Stomach (tissue), 9 donors: Measurements from ENCODE around the gene DNAJC6. TPM values are rescaled to one million over a fixed set of nuclear protein-coding genes. Genes with fewer than 3 reads are reported as not detected.

Source experiments
- DNase-seq, 2 donors: peaks; one replicate each; pipeline versions ENCODE4 v3.0.0 to v3.0.0-alpha.2; 2013 to 2019
- H3K27ac ChIP-seq, 5 donors: fragments of 200-600 bp in 4 of 5; sonication (generic) in 4 of 5; one replicate each; pipeline ENCODE4 v1.5.1; 2013 to 2019; ENCODE audit warnings: mild to moderate bottlenecking in 1 of 5, moderate library complexity in 1 of 5
- H3K27me3 ChIP-seq, 3 donors: fragments of 200-600 bp; sonication (generic); one replicate each; pipeline ENCODE4 v1.5.1; 2017 to 2019; ENCODE audit warnings: mixed run types in 1 of 3
- H3K36me3 ChIP-seq, 4 donors: fragments of 200-600 bp; sonication (generic); 1 replicate in 3 of 4; 2 replicates in 1 of 4; pipeline ENCODE4 v1.5.1; 2016 to 2019
- H3K4me1 ChIP-seq, 4 donors: fragments of 200-600 bp; sonication (generic); one replicate each; pipeline ENCODE4 v1.5.1; 2016 to 2019
- H3K4me3 ChIP-seq, 4 donors: fragments of 200-600 bp; sonication (generic) in 3 of 4; one replicate each; pipeline ENCODE4 v1.5.1; 2016 to 2019; ENCODE audit warnings: mild to moderate bottlenecking in 1 of 4
- H3K9me3 ChIP-seq, 4 donors: fragments of 200-600 bp; sonication (generic); one replicate each; pipeline ENCODE4 v1.5.1; 2016 to 2019
- EP300 ChIP-seq: sonication (generic); formaldehyde crosslinking; IDR thresholded peaks from one replicate; pipeline ENCODE4 v1.6.1; 2017; ENCODE audit warnings: antibody characterized with exemption
- POLR2A ChIP-seq, 4 donors: fragments of 450-650 bp; IDR thresholded peaks; one replicate each; pipeline ENCODE4 v1.6.1; 2016; ENCODE audit warnings: antibody characterized with exemption in 4 of 4, control low read depth in 2 of 4, mild to moderate bottlenecking in 1 of 4, moderate library complexity in 1 of 4
- POLR2AphosphoS5 ChIP-seq, 3 donors: sonication (generic); formaldehyde crosslinking; IDR thresholded peaks; one replicate each; pipeline ENCODE4 v1.6.1; 2016; ENCODE audit warnings: antibody characterized with exemption in 3 of 3
- WGBS, 5 donors: extraction: QIAGEN DNeasy Blood & Tissue Kit in 3 of 5; methylation state at CpG; one replicate each; pipeline versions ENCODE4 v1.1.5 to v1.1.7; 2013 to 2018; 5-methylcytosine and 5-hydroxymethylcytosine counted together
- intact Hi-C: fragments of 100-400 bp; cut with DNase I; formaldehyde crosslinking; loops from one replicate; pipeline ENCODE4 v1.15.1; 2023; ENCODE audit warnings: low total_unique reads
- polyA plus RNA-seq, 3 donors: library from polyadenylated mRNA; stranded (reverse); fragments of 200-250 nt; gene quantifications; one replicate each; pipeline ENCODE4 v1.2.3, GENCODE V29; 2013
- total RNA-seq, 5 donors: library from RNA; depleted of rRNA; stranded (reverse); fragments of >200 nt; gene quantifications; one replicate each; pipeline versions ENCODE4 v1.1.0 to v1.2.3, GENCODE V29; 2014 to 2016
- TF ChIP-seq, protein P1 (sequence below), 7 experiments: fragments of 450-650 bp in 4 of 7; fragments of 200-600 bp in 3 of 7; sonication (generic) in 3 of 7; IDR thresholded peaks; one replicate each; pipeline ENCODE4 v1.5.1; 2016 to 2019; ENCODE audit warnings: antibody characterized with exemption in 7 of 7, control low read depth in 2 of 7, mild to moderate bottlenecking in 1 of 7
- donor health status: healthy with polysubstance abuse.
- donor health status: Bipolar disorder and iron deficiency.
- donor health status: healthy.

DNAJC6 gene
- total and polyA plus RNA-seq, 8 donors, result under 0.01 to 7.5 (median 0.68) TPM; not detected in 1

DNA sequence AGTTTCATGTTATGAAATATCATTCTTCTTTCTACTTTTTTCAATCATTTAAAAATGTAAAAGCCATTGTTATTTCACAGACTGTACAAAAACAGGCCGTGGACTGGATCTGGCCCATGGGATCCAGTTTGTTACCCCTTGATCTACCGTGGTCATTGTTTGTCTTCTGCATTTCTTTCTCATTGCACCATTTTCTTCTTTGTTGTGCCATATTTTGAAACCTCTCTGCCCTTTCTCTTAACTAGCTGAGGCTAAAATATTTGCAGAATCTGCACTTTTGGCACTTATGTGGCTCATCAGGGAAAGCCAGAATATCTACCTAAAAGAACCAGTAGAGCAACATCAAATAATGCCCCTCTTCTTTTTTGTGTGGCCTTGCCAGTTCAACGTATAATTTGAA, 50.5 kb downstream of the DNAJC6 start:
- TF ChIP-seq POLR2AphosphoS5 (IDR thresholded peaks at IDR 0.05), result no peak
- TF ChIP-seq, protein P1, sequence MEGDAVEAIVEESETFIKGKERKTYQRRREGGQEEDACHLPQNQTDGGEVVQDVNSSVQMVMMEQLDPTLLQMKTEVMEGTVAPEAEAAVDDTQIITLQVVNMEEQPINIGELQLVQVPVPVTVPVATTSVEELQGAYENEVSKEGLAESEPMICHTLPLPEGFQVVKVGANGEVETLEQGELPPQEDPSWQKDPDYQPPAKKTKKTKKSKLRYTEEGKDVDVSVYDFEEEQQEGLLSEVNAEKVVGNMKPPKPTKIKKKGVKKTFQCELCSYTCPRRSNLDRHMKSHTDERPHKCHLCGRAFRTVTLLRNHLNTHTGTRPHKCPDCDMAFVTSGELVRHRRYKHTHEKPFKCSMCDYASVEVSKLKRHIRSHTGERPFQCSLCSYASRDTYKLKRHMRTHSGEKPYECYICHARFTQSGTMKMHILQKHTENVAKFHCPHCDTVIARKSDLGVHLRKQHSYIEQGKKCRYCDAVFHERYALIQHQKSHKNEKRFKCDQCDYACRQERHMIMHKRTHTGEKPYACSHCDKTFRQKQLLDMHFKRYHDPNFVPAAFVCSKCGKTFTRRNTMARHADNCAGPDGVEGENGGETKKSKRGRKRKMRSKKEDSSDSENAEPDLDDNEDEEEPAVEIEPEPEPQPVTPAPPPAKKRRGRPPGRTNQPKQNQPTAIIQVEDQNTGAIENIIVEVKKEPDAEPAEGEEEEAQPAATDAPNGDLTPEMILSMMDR (IDR thresholded peaks at IDR 0.05), result no peak
- no peak for TF ChIP-seq POLR2A (IDR thresholded peaks at IDR 0.05)
- no peak for TF ChIP-seq EP300
- intact Hi-C loops, result no loop called here

DNA sequence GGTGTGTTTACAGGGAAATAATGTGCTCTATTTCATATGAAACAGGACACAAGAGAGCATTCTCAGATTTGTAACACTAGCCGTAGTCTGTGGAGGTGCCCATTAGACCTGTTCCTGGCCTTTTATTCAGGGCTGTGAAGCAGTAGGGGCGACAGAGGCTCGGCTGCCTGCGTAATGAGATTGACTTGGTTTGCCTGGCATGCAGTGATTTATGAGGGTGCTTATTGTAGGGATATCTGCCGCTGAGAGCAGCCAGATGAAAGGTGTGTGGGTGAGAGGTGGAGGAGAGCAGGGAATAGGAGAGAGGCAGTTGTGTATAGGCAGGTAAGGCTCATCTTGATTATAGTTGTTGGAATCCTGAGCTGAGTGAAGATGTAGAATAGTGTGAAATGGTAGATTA, 51.3 kb downstream of the DNAJC6 start:
- no peak for TF ChIP-seq POLR2AphosphoS5 (IDR thresholded peaks at IDR 0.05)
- TF ChIP-seq, protein P1 (IDR thresholded peaks at IDR 0.05), result no peak
- no peak for TF ChIP-seq POLR2A (IDR thresholded peaks at IDR 0.05)
- TF ChIP-seq EP300, result no peak
- no peaks in the 10 kb centered on the region for H3K27me3 ChIP-seq
- peak in 1 of 2 donors; percentile 32 for DNase-seq
- no peak overlapping the region for H3K4me3 ChIP-seq
- WGBS, 5 donors, result 63 to 75% (median 65%) methylated on average over 5 of the region's 5 CpGs
- H3K27ac ChIP-seq, result no peak overlapping the region
- no peaks in the 10 kb centered on the region for H3K4me1 ChIP-seq
- intact Hi-C loops, result no loop called here
- H3K9me3 ChIP-seq, result no peaks in the 10 kb centered on the region
- no peaks in the 10 kb centered on the region for H3K36me3 ChIP-seq

More for the DNA sequence above, 50.5 kb downstream of the DNAJC6 start:
- WGBS, 5 donors, result 70 to 93% (median 79%) methylated on average over 3 of the region's 3 CpGs
- Histone ChIP-seq H3K27ac (no peak overlapping the region), H3K36me3 (no peaks in the 10 kb centered on the region), H3K27me3 (no peaks in the 10 kb centered on the region), H3K4me3 (no peak overlapping the region), H3K9me3 (no peaks in the 10 kb centered on the region), H3K4me1 (no peaks in the 10 kb centered on the region)
- DNase-seq, result no peak

DNA sequence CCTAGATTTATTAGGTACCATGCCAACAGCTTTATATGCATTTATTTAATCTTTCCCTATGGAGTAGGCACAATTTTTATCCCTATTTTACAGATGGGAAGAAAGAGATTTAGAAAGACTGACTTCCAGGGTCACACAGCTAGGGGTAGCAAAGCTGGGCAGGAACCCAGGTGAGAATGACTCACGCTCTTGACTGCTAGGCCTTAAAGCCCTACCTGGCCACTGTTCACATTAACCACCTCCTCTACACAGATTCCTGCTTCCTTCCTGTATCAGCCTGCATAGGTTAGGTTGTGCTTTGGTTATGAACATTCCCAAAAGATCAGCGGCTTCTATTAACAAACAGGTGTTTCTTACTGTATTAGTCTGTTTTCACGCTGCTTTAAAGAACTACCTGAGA, 53.2 kb downstream of the DNAJC6 start:
- intact Hi-C loops, result no loop called here
- no peak for TF ChIP-seq POLR2A (IDR thresholded peaks at IDR 0.05)
- no peak for TF ChIP-seq EP300
- TF ChIP-seq, protein P1 (IDR thresholded peaks at IDR 0.05), result no peak
- no peak for TF ChIP-seq POLR2AphosphoS5 (IDR thresholded peaks at IDR 0.05)
- H3K4me3 ChIP-seq, result no peak overlapping the region
- no peak for DNase-seq
- 89 to 98% (median 95%) methylated on average over 3 of the region's 3 CpGs for WGBS, 5 donors
- H3K27ac ChIP-seq, result no peak overlapping the region
- H3K27me3 ChIP-seq, result no peaks in the 10 kb centered on the region
- H3K4me1 ChIP-seq, result peaks cover 0 to under 1% (median 0%) of the 10 kb centered on the region in 4 donors
- H3K9me3 ChIP-seq, result no peaks in the 10 kb centered on the region
- H3K36me3 ChIP-seq, result no peaks in the 10 kb centered on the region

DNA sequence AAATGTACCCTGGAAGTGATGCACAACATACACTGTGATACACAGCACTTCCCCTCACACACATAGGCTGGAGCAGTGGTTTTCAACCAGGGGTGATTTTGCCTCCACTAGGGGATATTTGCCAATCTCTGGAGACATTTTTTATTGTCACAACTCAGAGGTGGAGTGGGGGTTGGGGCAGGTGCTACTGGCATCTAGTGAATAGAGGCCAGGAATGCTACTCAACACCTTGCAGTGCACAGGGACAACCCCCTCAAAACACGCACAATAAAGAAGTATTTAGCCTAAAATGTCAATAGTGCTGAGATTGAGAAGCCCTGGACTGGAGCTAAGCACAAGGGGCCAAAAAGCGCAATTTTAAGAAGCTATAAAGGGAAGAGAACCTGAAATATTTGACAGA, 54.1 kb downstream of the DNAJC6 start:
- WGBS, 5 donors, result 91 to 95% (median 93%) methylated on average over 2 of the region's 2 CpGs
- Histone ChIP-seq H3K4me1 (peaks cover 0 to 7% (median 2%) of the 10 kb centered on the region in 4 donors), H3K27me3 (no peaks in the 10 kb centered on the region), H3K9me3 (no peaks in the 10 kb centered on the region), H3K4me3 (no peak overlapping the region), H3K27ac (no peak overlapping the region), H3K36me3 (no peaks in the 10 kb centered on the region)
- intact Hi-C loops, result no loop called here
- DNase-seq, result no peak
- TF ChIP-seq EP300, result no peak
- no peak for TF ChIP-seq POLR2A (IDR thresholded peaks at IDR 0.05)
- TF ChIP-seq, protein P1 (IDR thresholded peaks at IDR 0.05), result no peak
- no peak for TF ChIP-seq POLR2AphosphoS5 (IDR thresholded peaks at IDR 0.05)
